SK-N-SH (cell line): Measurements from ENCODE around the gene DYNLT1. TPM values are rescaled to one million over a fixed set of nuclear protein-coding genes. Genes with fewer than 3 reads are reported as not detected.
"Not testable (repeated sequence)": the region's sequence is repeated elsewhere in the genome, so short reads cannot be mapped to it uniquely, and the experiment has no call there.

ENCODE experiments used
- CTCF ChIA-PET: fragments of 300-600, 350-600 bp; formaldehyde crosslinking; extraction: SDS; loops from one replicate; lab custom pipeline; 2021; lab: Yijun Ruan, JAX
- POLR2A ChIA-PET: fragments of 350-600 bp; sonication (Branson Sonifier 250); formaldehyde crosslinking; extraction: SDS; loops from one replicate; lab custom pipeline; 2020; ENCODE audit warnings: antibody characterized with exemption, inconsistent platforms; lab: Yijun Ruan, JAX
- DNase-seq: peaks from one replicate; pipeline ENCODE4 v3.0.0; 2012
- H2AFZ ChIP-seq: fragments of 200-600 bp; sonication (generic); 2 replicates; pipeline ENCODE4 v1.8.1; 2016; ENCODE audit warnings: antibody characterized with exemption, mild to moderate bottlenecking, low read depth
- H3F3A ChIP-seq: fragments of 200-600 bp; sonication (generic); replicated peaks from 2 replicates; pipeline ENCODE3; 2016; ENCODE audit warnings: antibody characterized with exemption, mild to moderate bottlenecking; ENCODE audit not compliant: insufficient read depth
- H3K27ac ChIP-seq, 2 experiments: fragments of 200-500 bp in 1 of 2; fragments of 200-600 bp in 1 of 2; sonication (Bioruptor generic) in 1 of 2; sonication (generic), shearing (Covaris generic) in 1 of 2; 2 replicates each; pipeline versions ENCODE4 v1.5.1 to v1.6.1; 2014 to 2016; ENCODE audit warnings: low read depth in 2 of 2, inconsistent platforms in 1 of 2, low read length in 1 of 2, mild to moderate bottlenecking in 1 of 2, mixed read lengths in 1 of 2
- H3K27me3 ChIP-seq: fragments of 200-600 bp; sonication (generic), shearing (Covaris generic); 2 replicates; pipeline ENCODE4 v1.6.1; 2016; ENCODE audit warnings: mixed run types; ENCODE audit not compliant: insufficient read depth
- H3K36me3 ChIP-seq, 2 experiments: fragments of 200-500 bp in 1 of 2; fragments of 200-600 bp in 1 of 2; sonication (Bioruptor generic) in 1 of 2; sonication (generic) in 1 of 2; replicated peaks in 1 of 2; 2 replicates each; pipeline versions ENCODE3 to v1.5.1; 2014 to 2016; ENCODE audit warnings: low read length in 1 of 2, mild to moderate bottlenecking in 1 of 2; ENCODE audit not compliant: insufficient read depth in 2 of 2, control insufficient read depth in 1 of 2
- H3K4me1 ChIP-seq, 2 experiments: fragments of 200-500 bp in 1 of 2; fragments of 200-600 bp in 1 of 2; sonication (Bioruptor generic) in 1 of 2; sonication (generic), shearing (Covaris generic) in 1 of 2; 2 replicates each; pipeline versions ENCODE4 v1.5.1 to v1.6.1; 2014 to 2016; ENCODE audit warnings: low read depth in 1 of 2, low read length in 1 of 2, mixed run types in 1 of 2; ENCODE audit not compliant: insufficient read depth in 2 of 2, control insufficient read depth in 1 of 2
- H3K4me2 ChIP-seq: fragments of 200-600 bp; sonication (generic), shearing (Covaris generic); 2 replicates; pipeline ENCODE4 v1.6.1; 2017; ENCODE audit warnings: mixed run types
- H3K4me3 ChIP-seq, 2 experiments: fragments of 200-500 bp in 1 of 2; fragments of 200-600 bp in 1 of 2; sonication (Bioruptor generic) in 1 of 2; sonication (generic), shearing (Covaris generic) in 1 of 2; 2 replicates each; pipeline versions ENCODE4 v1.5.1 to v1.8.1; 2014 to 2016; ENCODE audit warnings: low read depth in 2 of 2, inconsistent platforms in 1 of 2, low read length in 1 of 2, mild to moderate bottlenecking in 1 of 2, mixed read lengths in 1 of 2, moderate library complexity in 1 of 2
- H3K79me2 ChIP-seq: fragments of 200-600 bp; sonication (generic); 2 replicates; pipeline ENCODE4 v1.8.1; 2017; ENCODE audit warnings: mild to moderate bottlenecking; ENCODE audit not compliant: insufficient read depth
- H3K9ac ChIP-seq: fragments of 200-600 bp; sonication (generic); 2 replicates; pipeline ENCODE4 v1.6.1; 2017; ENCODE audit warnings: mixed run types
- H3K9me2 ChIP-seq: fragments of 200-600 bp; sonication (generic); 2 replicates; pipeline ENCODE4 v1.6.1; 2017; ENCODE audit warnings: mixed run types
- H3K9me3 ChIP-seq: fragments of 200-600 bp; sonication (generic); 2 replicates; pipeline ENCODE4 v1.6.1; 2017; ENCODE audit warnings: mixed run types, mild to moderate bottlenecking, moderate library complexity
- H4K20me1 ChIP-seq: fragments of 200-600 bp; sonication (generic); 2 replicates; pipeline ENCODE4 v1.6.1; 2017; ENCODE audit warnings: mild to moderate bottlenecking, mixed run types; ENCODE audit not compliant: insufficient read depth
- FOSL2 ChIP-seq: IDR thresholded peaks from 2 replicates; pipeline ENCODE4 v1.4.0; 2012; ENCODE audit warnings: low read depth, mild to moderate bottlenecking, moderate library complexity, borderline replicate concordance
- FOXJ3 ChIP-seq: sonication (generic); formaldehyde crosslinking; IDR thresholded peaks from 2 replicates; pipeline ENCODE4 v1.5.1; 2020; ENCODE audit warnings: mild to moderate bottlenecking, missing genetic modification reagents
- FOXM1 ChIP-seq: IDR thresholded peaks from 2 replicates; pipeline ENCODE4 v1.4.0; 2012; ENCODE audit warnings: low read depth, mild to moderate bottlenecking
- GABPA ChIP-seq: IDR thresholded peaks from 2 replicates; pipeline ENCODE4 v1.4.0; 2012; ENCODE audit warnings: low read depth, mild to moderate bottlenecking
- JUND ChIP-seq: IDR thresholded peaks from 2 replicates; pipeline ENCODE4 v1.4.0; 2012
- MEF2A ChIP-seq: IDR thresholded peaks from 2 replicates; pipeline ENCODE4 v1.4.0; 2012; ENCODE audit warnings: low read depth, borderline replicate concordance
- NFIC ChIP-seq: IDR thresholded peaks from 2 replicates; pipeline ENCODE4 v1.4.0; 2012; ENCODE audit warnings: borderline replicate concordance
- REST ChIP-seq: IDR thresholded peaks from 2 replicates; pipeline ENCODE4 v1.6.1; 2012; ENCODE audit warnings: mild to moderate bottlenecking, low read depth, low read length, moderate library complexity
- SIN3A ChIP-seq: IDR thresholded peaks from 2 replicates; pipeline ENCODE4 v1.6.1; 2012; ENCODE audit warnings: low read depth, mild to moderate bottlenecking, low read length, moderate library complexity, borderline replicate concordance
- TCF12 ChIP-seq: IDR thresholded peaks from 2 replicates; pipeline ENCODE4 v1.4.0; 2012
- TEAD4 ChIP-seq: IDR thresholded peaks from 2 replicates; pipeline ENCODE4 v1.4.0; 2012; ENCODE audit warnings: mild to moderate bottlenecking, borderline replicate concordance; ENCODE audit not compliant: insufficient read depth
- USF2 ChIP-seq: fragments of 150-350 bp; IDR thresholded peaks from 2 replicates; pipeline ENCODE4 v1.6.1; 2017; ENCODE audit warnings: antibody characterized with exemption, low read length, low read depth, borderline replicate concordance
- YY1 ChIP-seq: IDR thresholded peaks from 2 replicates; pipeline ENCODE4 v1.4.0; 2012; ENCODE audit warnings: low read depth, mild to moderate bottlenecking
- ZBTB33 ChIP-seq: IDR thresholded peaks from 2 replicates; pipeline ENCODE4 v1.4.0; 2012; ENCODE audit warnings: low read depth, borderline replicate concordance
- WGBS: methylation state at CpG from one replicate; pipeline ENCODE4 v1.1.6; 2017; ENCODE audit warnings: low lambda C conversion rate; 5-methylcytosine and 5-hydroxymethylcytosine counted together
- polyA plus RNA-seq, 3 experiments: library from polyadenylated mRNA; depleted of rRNA; stranded (reverse); fragments of >200 nt; gene quantifications; 2 replicates each; pipeline ENCODE4 v1.2.3, GENCODE V29; 2012

DYNLT1 gene
- polyA plus RNA-seq, 1 of the 3 experiments (the other 2 are of a cell fraction) = 306 TPM

GRCh38 chr6:158607411-158608170 lies 37.0 kb downstream of the DYNLT1 start (continued):
- TF ChIP-seq SIN3A = no peak

GRCh38 chr6:158606935-158607334 lies 37.6 kb downstream of the DYNLT1 start:
- Histone ChIP-seq H3K9ac (no peak overlapping the region), H3K9me2 (no peaks in the 10 kb centered on the region), H3K36me3 (peaks cover 41 to 51% of the 10 kb centered on the region in 2 experiments), H2AFZ (no peak overlapping the region), H3K27me3 (no peaks in the 10 kb centered on the region), H4K20me1 (no peaks in the 10 kb centered on the region), H3K4me2 (no peak overlapping the region), H3K9me3 (no peaks in the 10 kb centered on the region), H3F3A (no peaks in the 10 kb centered on the region), H3K4me3 (no peak overlapping the region), H3K27ac (no peak overlapping the region), H3K4me1 (peaks cover 0 to 23% of the 10 kb centered on the region in 2 experiments; a peak in 2 of 4 replicates), H3K79me2 (peaks cover 10% of the 10 kb centered on the region; the same call in 1 of the 2 replicates)
- no peak for DNase-seq
- TF ChIP-seq YY1 (no peak), REST (no peak), ZBTB33 (no peak), FOXM1 (no peak), FOSL2 (no peak), TCF12 (no peak), GABPA (no peak), MEF2A (no peak), TEAD4 (no peak), NFIC (no peak), JUND (no peak), USF2 (no peak), FOXJ3 (CRISPR knock-in tag) (no peak)
- 81% methylated on average over 4 of the region's 7 CpGs for WGBS
- CTCF ChIA-PET = interaction anchor here (1.3 to 2.4 kb wide), 3 partner anchors 59 to 389 kb away, joined by 4 to 15 read pairs (median 7); no protein-coding TSS in a partner anchor
- POLR2A ChIA-PET = no interaction called here

- DNase-seq, H3K4me3 ChIP-seq, H2AFZ ChIP-seq, H3F3A ChIP-seq, H3K9me2 ChIP-seq, H3K4me2 ChIP-seq, H3K27ac ChIP-seq, H4K20me1 ChIP-seq, H3K9ac ChIP-seq, H3K9me3 ChIP-seq, H3K79me2 ChIP-seq, H3K27me3 ChIP-seq, POLR2A ChIA-PET: not testable (repeated sequence)
- CTCF ChIA-PET = interaction anchor here (0.6 to 4.0 kb wide), 31 partner anchors 10 to 439 kb away, joined by 3 to 28 read pairs (median 4); partner anchors contain the start of gene SYTL3
- Histone ChIP-seq H3K4me1 (peaks cover 0 to 15% of the 10 kb centered on the region in 2 experiments; a peak in 2 of 4 replicates), H3K36me3 (peaks cover 43 to 47% of the 10 kb centered on the region in 2 experiments)
- WGBS = 91% methylated on average over 13 of the region's 15 CpGs
These were observed 38.5 kb downstream of the DYNLT1 start for GRCh38 chr6:158606011-158606410.
